OCI-LY1 (cell line): ENCODE measurements around the gene F11R.
"Not testable (repeated sequence)": the region's sequence is repeated elsewhere in the genome, so short reads cannot be mapped to it uniquely, and the experiment has no call there.

Experiments used
- CTCF ChIP-seq: fragments of 200-600 bp; sonication (generic), shearing (Covaris generic); IDR thresholded peaks from 2 replicates; pipeline ENCODE4 v1.5.1; 2017; ENCODE audit warnings: mild to moderate bottlenecking, antibody characterized with exemption, low read length, moderate library complexity, mixed read lengths
- EZH2 ChIP-seq: fragments of 200-600 bp; sonication (generic), shearing (Covaris generic); IDR thresholded peaks from 2 replicates; pipeline ENCODE4 v1.8.0; 2017; ENCODE audit warnings: borderline replicate concordance, mixed run types, mild to moderate bottlenecking, antibody characterized with exemption, low read length, moderate library complexity, mixed read lengths

- not testable (repeated sequence) for TF ChIP-seq CTCF, EZH2
Measured at GRCh38 chr1:161026954-161027353, 6.0 kb upstream of the F11R start.
